ENCODE data around the gene OBP2B.

OBP2B gene

GRCh38 chr9:133202145-133202513, 6.9 kb downstream of the OBP2B start:
- TF ChIP-seq CTCF (conservative IDR thresholded peaks at IDR 0.05; ENCODE audit: low read depth, low read length): no peak
- no peak for DNase-seq (ENCODE audit: low read depth)
- H3K4me3 ChIP-seq (ENCODE audit: low read length): no peak overlapping the region

GRCh38 chr9:133201424-133202144, 7.5 kb downstream of the OBP2B start:
- H3K4me3 ChIP-seq (ENCODE audit: low read length): no peak overlapping the region
- peak; percentile 16 for DNase-seq (ENCODE audit: low read depth)
- TF ChIP-seq CTCF (conservative IDR thresholded peaks at IDR 0.05; ENCODE audit: low read depth, low read length): no peak

- no peak for TF ChIP-seq CTCF (conservative IDR thresholded peaks at IDR 0.05; ENCODE audit: low read depth, low read length)
- no peak overlapping the region for H3K4me3 ChIP-seq (ENCODE audit: low read length)
- DNase-seq (ENCODE audit: low read depth): no peak
These were observed 8.4 kb downstream of the OBP2B start for GRCh38 chr9:133200631-133201030.

GRCh38 chr9:133199648-133200321, 9.3 kb downstream of the OBP2B start:
- H3K4me3 ChIP-seq (ENCODE audit: low read length): no peak overlapping the region
- DNase-seq (ENCODE audit: low read depth): no peak
- no peak for TF ChIP-seq CTCF (conservative IDR thresholded peaks at IDR 0.05; ENCODE audit: low read depth, low read length)

- TF ChIP-seq CTCF (conservative IDR thresholded peaks at IDR 0.05; ENCODE audit: low read depth, low read length): no peak
- H3K4me3 ChIP-seq (ENCODE audit: low read length): no peak overlapping the region
- DNase-seq (ENCODE audit: low read depth): no peak
These were observed 14.0 kb downstream of the OBP2B start for GRCh38 chr9:133195029-133195428.

- DNase-seq (ENCODE audit: low read depth): no peak
- no peak overlapping the region for H3K4me3 ChIP-seq (ENCODE audit: low read length)
- TF ChIP-seq CTCF (conservative IDR thresholded peaks at IDR 0.05; ENCODE audit: low read depth, low read length): no peak
These were observed 14.5 kb downstream of the OBP2B start for GRCh38 chr9:133194597-133194996.

- TF ChIP-seq CTCF (conservative IDR thresholded peaks at IDR 0.05; ENCODE audit: low read depth, low read length): no peak
- DNase-seq (ENCODE audit: low read depth): no peak
- no peak overlapping the region for H3K4me3 ChIP-seq (ENCODE audit: low read length)
These were observed 17.1 kb downstream of the OBP2B start for GRCh38 chr9:133191989-133192388.

Data from retinal pigment epithelial cell (primary cell).